HEK293 (cell line): ENCODE data around the gene CATSPERZ.

ENCODE experiments used
- BCL11A ChIP-seq: fragments of 450-650 bp; formaldehyde crosslinking; IDR thresholded peaks from 2 replicates; pipeline ENCODE4 v1.5.1; 2016; ENCODE audit warnings: low read depth, missing biosample characterization, missing genetic modification characterization
- GLI2 ChIP-seq: fragments of 450-650 bp; formaldehyde crosslinking; IDR thresholded peaks from 2 replicates; pipeline ENCODE4; 2017; ENCODE audit warnings: missing biosample characterization, missing genetic modification characterization, low read depth, borderline replicate concordance
- KLF8 ChIP-seq: fragments of 450-650 bp; formaldehyde crosslinking; IDR thresholded peaks from 2 replicates; pipeline ENCODE4 v1.5.1; 2016; ENCODE audit warnings: missing biosample characterization, missing genetic modification characterization
- MYNN ChIP-seq: fragments of 450-650 bp; formaldehyde crosslinking; IDR thresholded peaks from 2 replicates; pipeline ENCODE4 v1.5.1; 2016; ENCODE audit warnings: missing biosample characterization, missing genetic modification characterization, borderline replicate concordance
- PRDM1 ChIP-seq: fragments of 450-650 bp; formaldehyde crosslinking; IDR thresholded peaks from 2 replicates; pipeline ENCODE4; 2016; ENCODE audit warnings: missing biosample characterization, missing genetic modification characterization
- SCRT2 ChIP-seq: fragments of 450-650 bp; formaldehyde crosslinking; IDR thresholded peaks from 2 replicates; pipeline ENCODE4 v1.5.1; 2016; ENCODE audit warnings: missing biosample characterization, missing genetic modification characterization
- SETDB1 ChIP-seq: IDR thresholded peaks from one replicate; pipeline ENCODE4 v1.6.1; 2017; ENCODE audit warnings: mild to moderate bottlenecking, low read length, moderate library complexity, mixed read lengths; ENCODE audit not compliant: insufficient read length
- SP2 ChIP-seq: fragments of 450-650 bp; formaldehyde crosslinking; IDR thresholded peaks from 2 replicates; pipeline ENCODE4 v1.5.1; 2016; ENCODE audit warnings: missing biosample characterization, missing genetic modification characterization
- ZBTB7A ChIP-seq: fragments of 450-650 bp; formaldehyde crosslinking; IDR thresholded peaks from 2 replicates; pipeline ENCODE4 v1.5.1; 2016; ENCODE audit warnings: low read depth, missing biosample characterization, missing genetic modification characterization
- ZFHX2 ChIP-seq: fragments of 450-650 bp; formaldehyde crosslinking; conservative IDR thresholded peaks from 2 replicates; pipeline ENCODE4 v1.5.1; 2016; ENCODE audit warnings: missing biosample characterization, missing genetic modification characterization
- ZNF114 ChIP-seq: fragments of 450-650 bp; formaldehyde crosslinking; IDR thresholded peaks from 2 replicates; pipeline ENCODE4 v1.5.0; 2017; ENCODE audit warnings: missing biosample characterization, missing genetic modification characterization
- ZNF132 ChIP-seq: fragments of 450-650 bp; formaldehyde crosslinking; IDR thresholded peaks from 2 replicates; pipeline ENCODE4 v1.5.1; 2017; ENCODE audit warnings: missing biosample characterization, missing genetic modification characterization, borderline replicate concordance
- ZNF140 ChIP-seq: fragments of 450-650 bp; formaldehyde crosslinking; IDR thresholded peaks from 2 replicates; pipeline ENCODE4 v1.5.1; 2016; ENCODE audit warnings: missing biosample characterization, missing genetic modification characterization
- ZNF16 ChIP-seq: fragments of 450-650 bp; formaldehyde crosslinking; IDR thresholded peaks from 2 replicates; pipeline ENCODE4 v1.5.1; 2016; ENCODE audit warnings: low read depth, missing biosample characterization, missing genetic modification characterization
- ZNF19 ChIP-seq: fragments of 450-650 bp; formaldehyde crosslinking; IDR thresholded peaks from 2 replicates; pipeline ENCODE4; 2016; ENCODE audit warnings: missing biosample characterization, missing genetic modification characterization, low read depth
- ZNF302 ChIP-seq: fragments of 450-650 bp; formaldehyde crosslinking; IDR thresholded peaks from 2 replicates; pipeline ENCODE4 v1.5.1; 2016; ENCODE audit warnings: missing biosample characterization, missing genetic modification characterization, low read depth
- ZNF335 ChIP-seq: fragments of 450-650 bp; formaldehyde crosslinking; conservative IDR thresholded peaks from 2 replicates; pipeline ENCODE4 v1.5.1; 2016; ENCODE audit warnings: missing biosample characterization, missing genetic modification characterization
- ZNF366 ChIP-seq: fragments of 450-650 bp; formaldehyde crosslinking; conservative IDR thresholded peaks from 2 replicates; pipeline ENCODE4 v1.5.1; 2016; ENCODE audit warnings: missing biosample characterization, missing genetic modification characterization
- ZNF391 ChIP-seq: fragments of 450-650 bp; formaldehyde crosslinking; IDR thresholded peaks from 2 replicates; pipeline ENCODE4 v1.5.1; 2016; ENCODE audit warnings: low read depth, missing biosample characterization, missing genetic modification characterization, borderline replicate concordance
- ZNF501 ChIP-seq: fragments of 450-650 bp; formaldehyde crosslinking; IDR thresholded peaks from 2 replicates; pipeline ENCODE4 v1.5.1; 2016; ENCODE audit warnings: missing biosample characterization, missing genetic modification characterization
- ZNF510 ChIP-seq: fragments of 450-650 bp; formaldehyde crosslinking; IDR thresholded peaks from 2 replicates; pipeline ENCODE4 v1.5.1; 2018; ENCODE audit warnings: mild to moderate bottlenecking, missing genetic modification characterization, missing biosample characterization; ENCODE audit not compliant: insufficient replicate concordance
- ZNF561 ChIP-seq: fragments of 450-650 bp; IDR thresholded peaks from 2 replicates; pipeline ENCODE4 v1.5.1; 2018; ENCODE audit warnings: missing biosample characterization, missing genetic modification characterization, borderline replicate concordance
- ZNF621 ChIP-seq: fragments of 450-650 bp; formaldehyde crosslinking; IDR thresholded peaks from 2 replicates; pipeline ENCODE4 v1.5.1; 2017; ENCODE audit warnings: missing biosample characterization, missing genetic modification characterization
- ZNF654 ChIP-seq: fragments of 450-650 bp; formaldehyde crosslinking; IDR thresholded peaks from 2 replicates; pipeline ENCODE4 v1.5.1; 2016; ENCODE audit warnings: low read depth, missing biosample characterization, missing genetic modification characterization
- ZNF792 ChIP-seq: fragments of 450-650 bp; formaldehyde crosslinking; IDR thresholded peaks from 2 replicates; pipeline ENCODE4 v1.5.1; 2016; ENCODE audit warnings: missing biosample characterization, missing genetic modification characterization
- ZSCAN16 ChIP-seq: fragments of 450-650 bp; formaldehyde crosslinking; IDR thresholded peaks from 2 replicates; pipeline ENCODE4 v1.5.1; 2016; ENCODE audit warnings: missing biosample characterization, missing genetic modification characterization
- TF ChIP-seq, protein P1 (sequence below): fragments of 450-650 bp; formaldehyde crosslinking; IDR thresholded peaks from 2 replicates; pipeline ENCODE4 v1.5.1; 2016; ENCODE audit warnings: missing biosample characterization, missing genetic modification characterization
- TF ChIP-seq, protein P2 (sequence below): fragments of 450-650 bp; formaldehyde crosslinking; IDR thresholded peaks from 2 replicates; pipeline ENCODE4 v1.5.1; 2016; ENCODE audit warnings: missing biosample characterization, missing genetic modification characterization
- TF ChIP-seq, protein P3 (sequence below): fragments of 450-650 bp; formaldehyde crosslinking; IDR thresholded peaks from 2 replicates; pipeline ENCODE4 v1.5.1; 2016; ENCODE audit warnings: missing biosample characterization, missing genetic modification characterization
- TF ChIP-seq, protein P4 (sequence below): fragments of 450-650 bp; formaldehyde crosslinking; IDR thresholded peaks from 2 replicates; pipeline ENCODE4 v1.5.1; 2016; ENCODE audit warnings: missing biosample characterization, missing genetic modification characterization
- TF ChIP-seq, protein P5 (sequence below): fragments of 450-650 bp; formaldehyde crosslinking; IDR thresholded peaks from 2 replicates; pipeline ENCODE4 v1.5.1; 2016; ENCODE audit warnings: missing biosample characterization, missing genetic modification characterization

Gene CATSPERZ

DNA sequence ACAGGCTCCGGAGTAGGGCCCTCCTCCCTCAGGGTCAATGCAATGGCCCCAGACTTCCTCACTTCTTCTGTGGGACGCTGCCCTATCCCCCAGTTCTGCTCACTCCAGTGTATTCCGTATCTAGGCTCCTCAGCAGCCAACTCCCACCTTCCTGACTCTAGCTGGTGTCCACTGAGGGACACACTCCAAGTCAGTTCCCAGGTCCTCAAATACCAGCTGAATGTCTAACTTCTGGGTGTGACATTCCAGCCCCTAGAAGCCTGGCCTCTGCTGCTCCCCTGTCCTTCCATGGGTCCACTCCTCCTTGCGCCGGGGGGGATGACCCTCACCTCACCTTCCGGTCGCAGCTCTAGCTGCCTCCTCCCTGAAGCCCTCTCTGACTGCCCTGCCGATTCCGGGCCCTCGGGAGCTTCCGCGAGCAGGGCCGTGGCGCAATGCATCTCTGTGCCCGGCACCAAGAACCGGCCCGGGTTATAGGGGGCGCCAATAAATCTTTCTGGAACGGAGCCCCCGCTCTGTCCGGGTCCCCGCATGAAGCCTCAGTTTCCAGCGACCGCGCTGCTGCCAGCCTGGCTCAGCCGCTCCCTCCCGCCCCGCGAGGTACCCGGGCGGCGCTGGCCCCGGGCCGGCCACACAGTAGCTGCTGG is 31.1 kb upstream of the CATSPERZ start (continued):
- TF ChIP-seq, protein P1, sequence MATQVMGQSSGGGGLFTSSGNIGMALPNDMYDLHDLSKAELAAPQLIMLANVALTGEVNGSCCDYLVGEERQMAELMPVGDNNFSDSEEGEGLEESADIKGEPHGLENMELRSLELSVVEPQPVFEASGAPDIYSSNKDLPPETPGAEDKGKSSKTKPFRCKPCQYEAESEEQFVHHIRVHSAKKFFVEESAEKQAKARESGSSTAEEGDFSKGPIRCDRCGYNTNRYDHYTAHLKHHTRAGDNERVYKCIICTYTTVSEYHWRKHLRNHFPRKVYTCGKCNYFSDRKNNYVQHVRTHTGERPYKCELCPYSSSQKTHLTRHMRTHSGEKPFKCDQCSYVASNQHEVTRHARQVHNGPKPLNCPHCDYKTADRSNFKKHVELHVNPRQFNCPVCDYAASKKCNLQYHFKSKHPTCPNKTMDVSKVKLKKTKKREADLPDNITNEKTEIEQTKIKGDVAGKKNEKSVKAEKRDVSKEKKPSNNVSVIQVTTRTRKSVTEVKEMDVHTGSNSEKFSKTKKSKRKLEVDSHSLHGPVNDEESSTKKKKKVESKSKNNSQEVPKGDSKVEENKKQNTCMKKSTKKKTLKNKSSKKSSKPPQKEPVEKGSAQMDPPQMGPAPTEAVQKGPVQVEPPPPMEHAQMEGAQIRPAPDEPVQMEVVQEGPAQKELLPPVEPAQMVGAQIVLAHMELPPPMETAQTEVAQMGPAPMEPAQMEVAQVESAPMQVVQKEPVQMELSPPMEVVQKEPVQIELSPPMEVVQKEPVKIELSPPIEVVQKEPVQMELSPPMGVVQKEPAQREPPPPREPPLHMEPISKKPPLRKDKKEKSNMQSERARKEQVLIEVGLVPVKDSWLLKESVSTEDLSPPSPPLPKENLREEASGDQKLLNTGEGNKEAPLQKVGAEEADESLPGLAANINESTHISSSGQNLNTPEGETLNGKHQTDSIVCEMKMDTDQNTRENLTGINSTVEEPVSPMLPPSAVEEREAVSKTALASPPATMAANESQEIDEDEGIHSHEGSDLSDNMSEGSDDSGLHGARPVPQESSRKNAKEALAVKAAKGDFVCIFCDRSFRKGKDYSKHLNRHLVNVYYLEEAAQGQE (tag by site-specific recombination): no peak
- TF ChIP-seq ZNF140 (tag by site-specific recombination) (no peak), GLI2 (tag by site-specific recombination) (no peak), ZNF792 (tag by site-specific recombination) (no peak), ZNF366 (tag by site-specific recombination) (0 out of 2 replicates have a peak, but pooled peaks have one; percentile 14), PRDM1 (tag by site-specific recombination) (no peak), ZSCAN16 (no peak), ZNF501 (no peak), ZNF510 (tag by site-specific recombination) (no peak), SP2 (no peak; the same call in 1 of the 2 replicates), MYNN (no peak), ZBTB7A (no peak), ZNF114 (tag by site-specific recombination) (no peak), ZNF16 (tag by site-specific recombination) (0 out of 2 replicates have a peak, but pooled peaks have one; percentile 13), ZNF391 (tag by site-specific recombination) (no peak), BCL11A (tag by site-specific recombination) (peak; percentile 37; the same call in 1 of the 2 replicates), SCRT2 (no peak), ZNF132 (no peak), ZNF561 (no peak), ZNF19 (tag by site-specific recombination) (no peak), ZNF302 (tag by site-specific recombination) (no peak), KLF8 (tag by site-specific recombination) (peak; percentile 20; the same call in 1 of the 2 replicates), ZNF621 (tag by site-specific recombination) (no peak), ZNF335 (tag by site-specific recombination) (no peak; the same call in 1 of the 2 replicates), SETDB1 (no peak), ZFHX2 (tag by site-specific recombination) (no peak), ZNF654 (tag by site-specific recombination) (no peak)
- TF ChIP-seq, protein P2, sequence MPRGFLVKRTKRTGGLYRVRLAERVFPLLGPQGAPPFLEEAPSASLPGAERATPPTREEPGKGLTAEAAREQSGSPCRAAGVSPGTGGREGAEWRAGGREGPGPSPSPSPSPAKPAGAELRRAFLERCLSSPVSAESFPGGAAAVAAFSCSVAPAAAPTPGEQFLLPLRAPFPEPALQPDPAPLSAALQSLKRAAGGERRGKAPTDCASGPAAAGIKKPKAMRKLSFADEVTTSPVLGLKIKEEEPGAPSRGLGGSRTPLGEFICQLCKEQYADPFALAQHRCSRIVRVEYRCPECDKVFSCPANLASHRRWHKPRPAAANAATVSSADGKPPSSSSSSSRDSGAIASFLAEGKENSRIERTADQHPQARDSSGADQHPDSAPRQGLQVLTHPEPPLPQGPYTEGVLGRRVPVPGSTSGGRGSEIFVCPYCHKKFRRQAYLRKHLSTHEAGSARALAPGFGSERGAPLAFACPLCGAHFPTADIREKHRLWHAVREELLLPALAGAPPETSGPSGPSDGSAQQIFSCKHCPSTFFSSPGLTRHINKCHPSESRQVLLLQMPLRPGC (tag by site-specific recombination): no peak
- TF ChIP-seq, protein P3, sequence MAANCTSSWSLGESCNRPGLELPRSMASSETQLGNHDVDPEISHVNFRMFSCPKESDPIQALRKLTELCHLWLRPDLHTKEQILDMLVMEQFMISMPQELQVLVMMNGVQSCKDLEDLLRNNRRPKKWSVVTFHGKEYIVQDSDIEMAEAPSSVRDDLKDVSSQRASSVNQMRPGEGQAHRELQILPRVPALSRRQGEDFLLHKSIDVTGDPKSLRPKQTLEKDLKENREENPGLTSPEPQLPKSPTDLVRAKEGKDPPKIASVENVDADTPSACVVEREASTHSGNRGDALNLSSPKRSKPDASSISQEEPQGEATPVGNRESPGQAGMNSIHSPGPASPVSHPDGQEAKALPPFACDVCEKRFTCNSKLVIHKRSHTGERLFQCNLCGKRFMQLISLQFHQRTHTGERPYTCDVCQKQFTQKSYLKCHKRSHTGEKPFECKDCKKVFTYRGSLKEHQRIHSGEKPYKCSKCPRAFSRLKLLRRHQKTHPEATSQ (tag by site-specific recombination): no peak
- TF ChIP-seq, protein P4, sequence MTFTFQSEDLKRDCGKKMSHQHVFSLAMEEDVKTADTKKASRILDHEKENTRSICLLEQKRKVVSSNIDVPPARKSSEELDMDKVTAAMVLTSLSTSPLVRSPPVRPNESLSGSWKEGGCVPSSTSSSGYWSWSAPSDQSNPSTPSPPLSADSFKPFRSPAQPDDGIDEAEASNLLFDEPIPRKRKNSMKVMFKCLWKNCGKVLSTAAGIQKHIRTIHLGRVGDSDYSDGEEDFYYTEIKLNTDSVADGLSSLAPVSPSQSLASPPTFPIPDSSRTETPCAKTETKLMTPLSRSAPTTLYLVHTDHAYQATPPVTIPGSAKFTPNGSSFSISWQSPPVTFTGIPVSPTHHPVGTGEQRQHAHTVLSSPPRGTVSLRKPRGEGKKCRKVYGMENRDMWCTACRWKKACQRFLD (tag by site-specific recombination): no peak
- TF ChIP-seq, protein P5, sequence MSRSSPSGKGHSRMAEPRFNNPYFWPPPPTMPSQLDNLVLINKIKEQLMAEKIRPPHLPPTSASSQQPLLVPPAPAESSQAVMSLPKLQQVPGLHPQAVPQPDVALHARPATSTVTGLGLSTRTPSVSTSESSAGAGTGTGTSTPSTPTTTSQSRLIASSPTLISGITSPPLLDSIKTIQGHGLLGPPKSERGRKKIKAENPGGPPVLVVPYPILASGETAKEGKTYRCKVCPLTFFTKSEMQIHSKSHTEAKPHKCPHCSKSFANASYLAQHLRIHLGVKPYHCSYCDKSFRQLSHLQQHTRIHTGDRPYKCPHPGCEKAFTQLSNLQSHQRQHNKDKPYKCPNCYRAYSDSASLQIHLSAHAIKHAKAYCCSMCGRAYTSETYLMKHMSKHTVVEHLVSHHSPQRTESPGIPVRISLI (tag by site-specific recombination): no peak
